ENCODE measurements around the gene RASEF.

DNA sequence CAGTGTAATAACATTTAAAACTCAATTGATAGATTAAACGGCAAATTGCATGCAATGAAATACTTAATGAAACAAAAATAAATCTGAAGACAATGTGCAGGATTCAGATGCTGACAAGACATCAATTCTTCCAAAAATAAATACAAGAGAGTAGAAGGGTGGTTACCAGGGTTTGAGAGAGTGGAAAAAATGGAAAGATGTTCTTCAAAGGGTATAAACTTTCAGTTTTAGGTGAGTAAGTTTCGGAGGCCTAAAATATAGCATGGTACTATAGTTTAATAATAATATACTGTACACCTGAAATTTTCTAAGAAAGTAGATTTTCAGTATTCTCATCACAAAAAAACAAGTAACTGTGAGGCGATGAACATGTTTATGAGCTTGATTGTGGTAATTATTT is 48.2 kb upstream of the RASEF start:
- TF ChIP-seq POLR2A (IDR thresholded peaks at IDR 0.05) (no peak), CTCF (IDR thresholded peaks at IDR 0.05 in 4 of 5, conservative IDR thresholded peaks at IDR 0.05 in 1 of 5) (no peak)
